Measurements from ENCODE around the gene SLC2A1.

Gene SLC2A1

DNA sequence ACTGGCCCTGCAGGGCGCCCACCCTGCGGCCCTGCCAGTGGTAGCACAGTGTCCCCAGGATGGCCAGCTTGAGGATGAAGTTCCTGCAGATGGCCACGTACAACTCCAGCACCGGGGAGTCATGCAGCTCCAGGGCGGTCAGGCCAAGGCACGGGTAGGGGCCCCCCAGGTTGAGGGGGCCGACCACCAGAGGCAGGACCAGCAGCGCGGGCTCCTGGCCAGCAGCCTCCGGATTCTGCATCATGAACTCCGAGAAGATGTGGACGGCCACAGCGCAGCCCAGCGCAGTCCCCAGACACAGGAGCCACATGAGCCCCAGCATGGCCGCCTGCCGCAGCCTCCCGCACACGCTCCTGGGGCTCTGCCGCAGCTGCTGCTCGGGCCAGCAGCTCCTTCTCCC is 71.3 kb downstream of the SLC2A1 start:
- DNase-seq, result no peak

- DNase-seq, result no peak
Observed at GRCh38 chr1:42886800-42887199, 71.9 kb downstream of the SLC2A1 start.

DNA sequence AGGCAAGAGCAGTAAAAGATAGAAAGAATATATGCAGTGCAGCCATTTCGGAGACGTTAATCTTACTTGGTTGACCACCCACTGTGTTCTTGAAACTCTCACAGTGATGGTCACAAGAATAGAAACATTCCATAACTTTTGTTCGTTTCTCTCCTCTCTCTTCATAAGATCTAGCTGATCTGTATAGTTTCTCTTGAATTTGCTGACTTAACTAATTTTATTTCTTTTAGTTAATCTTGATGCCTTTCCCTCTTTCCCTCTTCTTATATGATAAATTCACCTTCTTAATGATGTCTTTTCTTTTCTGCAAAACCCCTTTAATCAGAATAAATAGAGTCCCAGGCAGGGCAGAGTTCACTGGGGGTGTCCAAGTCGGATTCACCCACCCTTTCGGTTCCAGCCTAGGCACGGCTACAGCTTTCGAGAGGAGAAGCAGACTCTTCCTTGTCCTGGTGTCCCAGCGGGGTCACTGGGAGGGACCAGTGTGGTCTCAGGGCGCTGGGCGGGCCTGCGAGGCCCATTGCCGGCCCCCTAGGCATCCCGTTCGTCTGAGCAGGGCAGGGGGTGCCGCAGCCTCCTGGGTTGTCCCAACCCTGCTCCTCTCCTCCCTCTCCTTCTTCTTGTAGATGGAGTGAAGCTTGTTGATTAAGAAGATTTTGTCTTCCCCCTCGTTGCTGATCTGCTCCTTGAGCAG is 72.5 kb downstream of the SLC2A1 start:
- DNase-seq, result no peak

DNA sequence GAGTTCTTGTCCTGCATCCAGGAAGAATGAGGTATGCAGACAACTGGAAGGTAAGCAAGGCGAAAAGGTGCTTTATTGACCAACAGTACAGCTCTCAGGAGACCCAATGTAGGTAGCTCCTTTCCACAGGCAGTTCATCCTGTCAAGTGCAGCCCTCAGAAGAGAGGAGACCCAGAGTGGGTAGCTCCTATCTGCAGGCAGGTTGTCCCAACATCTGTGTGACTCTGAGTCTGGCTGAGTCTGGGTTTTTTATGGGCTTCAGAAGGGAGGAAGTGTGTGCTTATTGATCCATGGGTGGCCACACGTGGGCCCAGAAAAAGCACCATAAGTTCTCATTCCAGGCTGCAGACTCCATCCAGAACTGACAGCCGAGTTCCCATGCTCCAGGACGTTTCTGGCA is 78.3 kb downstream of the SLC2A1 start:
- peak; percentile 5 for DNase-seq

DNA sequence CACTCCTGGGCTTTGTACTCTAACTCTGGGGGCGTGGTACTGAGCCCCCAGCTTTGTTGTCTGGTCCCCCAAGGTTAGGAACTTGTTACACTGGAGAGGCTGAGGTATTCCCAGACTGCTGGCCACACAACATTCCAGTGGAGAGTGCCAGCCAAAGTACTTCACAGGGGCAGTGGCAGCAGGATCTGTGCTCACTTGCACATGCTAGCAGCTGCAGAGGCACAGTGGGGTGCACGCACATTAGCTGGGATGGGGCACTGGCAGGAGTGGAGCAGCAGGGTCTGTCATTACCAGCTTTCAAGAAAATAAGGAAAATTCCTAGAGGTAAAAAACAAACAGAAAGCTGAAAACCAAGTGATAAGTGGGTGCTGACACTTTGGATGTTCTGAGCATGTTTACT is 81.3 kb downstream of the SLC2A1 start:
- no peak for DNase-seq

GRCh38 chr1:42876009-42876408 is 82.7 kb downstream of the SLC2A1 start:
- DNase-seq, result no peak

Data from OCI-M1 (cell line).